SK-N-SH treated with all-trans-retinoic acid at 6 μM for 48 hours (cell line): ENCODE data around the gene CIC.

Experiments
- ATAC-seq: fragments of 200-7000 bp; cut with Tn5 transposase; 3 replicates; pipeline ENCODE4 v1.9.1; 2020; ENCODE audit warnings: mild to moderate bottlenecking, moderate library complexity
- CSRNP3 ChIP-seq: fragments of 250-450 bp; sonication (Bioruptor Pico); IDR thresholded peaks from 2 replicates; pipeline ENCODE4 v1.5.1; 2021; ENCODE audit warnings: mild to moderate bottlenecking, moderate library complexity
- ESRRG ChIP-seq: fragments of 250-450 bp; sonication (Bioruptor Pico); IDR thresholded peaks from 2 replicates; pipeline ENCODE4 v1.6.1; 2021; ENCODE audit warnings: mild to moderate bottlenecking
- GLIS3 ChIP-seq: fragments of 250-450 bp; sonication (Bioruptor Pico); IDR thresholded peaks from 2 replicates; pipeline ENCODE4 v1.5.0; 2020; ENCODE audit warnings: mild to moderate bottlenecking, moderate library complexity
- OSR1 ChIP-seq: fragments of 250-450 bp; sonication (Bioruptor Pico); IDR thresholded peaks from 2 replicates; pipeline ENCODE4 v1.8.0; 2022; ENCODE audit warnings: moderate library complexity, mild to moderate bottlenecking, inconsistent platforms
- POU6F1 ChIP-seq: fragments of 250-450 bp; sonication (Bioruptor Pico); IDR thresholded peaks from 2 replicates; pipeline ENCODE4 v1.8.0; 2021; ENCODE audit warnings: low read depth, mild to moderate bottlenecking, moderate library complexity, borderline replicate concordance
- SNAI2 ChIP-seq: fragments of 250-450 bp; sonication (Bioruptor Pico); IDR thresholded peaks from 2 replicates; pipeline ENCODE4 v1.5.0; 2020; ENCODE audit warnings: mild to moderate bottlenecking, moderate library complexity
- TCF4 ChIP-seq: fragments of 250-450 bp; sonication (Bioruptor Pico); IDR thresholded peaks from 2 replicates; pipeline ENCODE4 v1.8.0; 2021; ENCODE audit warnings: mild to moderate bottlenecking, moderate library complexity, borderline replicate concordance
- ZFP30 ChIP-seq: fragments of 450-650 bp; formaldehyde crosslinking; IDR thresholded peaks from 2 replicates; pipeline ENCODE4 v1.5.0; 2022; ENCODE audit warnings: mild to moderate bottlenecking, moderate library complexity
- ZNF8 ChIP-seq: fragments of 450-650 bp; formaldehyde crosslinking; IDR thresholded peaks from 2 replicates; pipeline ENCODE4 v1.5.0; 2020; ENCODE audit warnings: mild to moderate bottlenecking, moderate library complexity
- TF ChIP-seq, protein P1 (sequence below): fragments of 250-450 bp; sonication (Bioruptor Pico); IDR thresholded peaks from 2 replicates; pipeline ENCODE4 v1.8.0; 2020; ENCODE audit warnings: mild to moderate bottlenecking, moderate library complexity, borderline replicate concordance
- TF ChIP-seq, protein P2 (sequence below): fragments of 250-450 bp; sonication (Bioruptor Pico); IDR thresholded peaks from 2 replicates; pipeline ENCODE4 v1.5.0; 2020; ENCODE audit warnings: mild to moderate bottlenecking, moderate library complexity

The CIC gene

DNA sequence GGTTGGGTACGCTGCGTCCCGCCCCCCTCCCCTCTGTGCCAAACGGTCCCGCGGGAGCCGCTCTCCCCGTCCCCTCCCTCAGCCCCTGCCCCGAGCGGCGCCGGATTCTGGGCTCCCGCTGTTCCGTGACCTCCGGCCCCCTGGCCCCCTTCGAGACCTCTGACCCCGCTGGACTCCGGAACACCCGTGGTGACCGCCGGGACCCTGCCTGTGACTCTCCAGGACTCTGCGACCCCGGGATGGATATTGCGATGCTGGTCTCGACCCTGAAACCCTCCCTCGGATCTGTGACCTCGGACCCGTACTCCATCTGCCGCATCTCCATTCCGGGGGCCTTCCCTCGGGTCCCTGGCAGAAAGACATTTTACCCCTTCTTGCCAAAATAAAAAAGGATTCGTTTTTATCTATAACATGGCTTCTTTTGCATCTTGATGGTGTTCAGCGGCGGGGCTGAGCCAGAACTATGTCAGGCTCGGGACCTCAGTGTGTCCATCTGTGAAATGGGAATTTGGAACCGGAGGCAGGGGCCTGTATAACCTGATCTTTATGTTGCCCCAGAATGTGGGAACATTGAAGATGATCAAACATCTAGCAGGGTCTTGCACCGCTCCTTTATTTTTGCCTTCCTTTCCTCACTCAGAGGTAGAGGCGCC is 55.7 kb downstream of the CIC start:
- TF ChIP-seq, protein P1, sequence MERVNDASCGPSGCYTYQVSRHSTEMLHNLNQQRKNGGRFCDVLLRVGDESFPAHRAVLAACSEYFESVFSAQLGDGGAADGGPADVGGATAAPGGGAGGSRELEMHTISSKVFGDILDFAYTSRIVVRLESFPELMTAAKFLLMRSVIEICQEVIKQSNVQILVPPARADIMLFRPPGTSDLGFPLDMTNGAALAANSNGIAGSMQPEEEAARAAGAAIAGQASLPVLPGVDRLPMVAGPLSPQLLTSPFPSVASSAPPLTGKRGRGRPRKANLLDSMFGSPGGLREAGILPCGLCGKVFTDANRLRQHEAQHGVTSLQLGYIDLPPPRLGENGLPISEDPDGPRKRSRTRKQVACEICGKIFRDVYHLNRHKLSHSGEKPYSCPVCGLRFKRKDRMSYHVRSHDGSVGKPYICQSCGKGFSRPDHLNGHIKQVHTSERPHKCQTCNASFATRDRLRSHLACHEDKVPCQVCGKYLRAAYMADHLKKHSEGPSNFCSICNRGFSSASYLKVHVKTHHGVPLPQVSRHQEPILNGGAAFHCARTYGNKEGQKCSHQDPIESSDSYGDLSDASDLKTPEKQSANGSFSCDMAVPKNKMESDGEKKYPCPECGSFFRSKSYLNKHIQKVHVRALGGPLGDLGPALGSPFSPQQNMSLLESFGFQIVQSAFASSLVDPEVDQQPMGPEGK (CRISPR knock-in tag) = no peak
- TF ChIP-seq CSRNP3 (CRISPR knock-in tag) (peak; percentile 76; the same call in 1 of the 2 replicates), ZNF8 (CRISPR knock-in tag) (no peak), POU6F1 (CRISPR knock-in tag) (no peak), TCF4 (CRISPR knock-in tag) (no peak), GLIS3 (CRISPR knock-in tag) (no peak)
- TF ChIP-seq, all 23 proteins: peak for 1
- ATAC-seq = no peak

GRCh38 chr19:42325308-42325895 is 56.4 kb downstream of the CIC start, which contains the start of gene MEGF8:
Gene MEGF8, plus strand, starts transcription at chr19:42325635. Its CDS starts 609 bp downstream, at chr19:42326244.
- peak; percentile 99 for ATAC-seq

More at GRCh38 chr19:42325308-42325895, 56.4 kb downstream of the CIC start, which contains the start of gene MEGF8:
- no peak for TF ChIP-seq SNAI2 (CRISPR knock-in tag)
- TF ChIP-seq, protein P2, sequence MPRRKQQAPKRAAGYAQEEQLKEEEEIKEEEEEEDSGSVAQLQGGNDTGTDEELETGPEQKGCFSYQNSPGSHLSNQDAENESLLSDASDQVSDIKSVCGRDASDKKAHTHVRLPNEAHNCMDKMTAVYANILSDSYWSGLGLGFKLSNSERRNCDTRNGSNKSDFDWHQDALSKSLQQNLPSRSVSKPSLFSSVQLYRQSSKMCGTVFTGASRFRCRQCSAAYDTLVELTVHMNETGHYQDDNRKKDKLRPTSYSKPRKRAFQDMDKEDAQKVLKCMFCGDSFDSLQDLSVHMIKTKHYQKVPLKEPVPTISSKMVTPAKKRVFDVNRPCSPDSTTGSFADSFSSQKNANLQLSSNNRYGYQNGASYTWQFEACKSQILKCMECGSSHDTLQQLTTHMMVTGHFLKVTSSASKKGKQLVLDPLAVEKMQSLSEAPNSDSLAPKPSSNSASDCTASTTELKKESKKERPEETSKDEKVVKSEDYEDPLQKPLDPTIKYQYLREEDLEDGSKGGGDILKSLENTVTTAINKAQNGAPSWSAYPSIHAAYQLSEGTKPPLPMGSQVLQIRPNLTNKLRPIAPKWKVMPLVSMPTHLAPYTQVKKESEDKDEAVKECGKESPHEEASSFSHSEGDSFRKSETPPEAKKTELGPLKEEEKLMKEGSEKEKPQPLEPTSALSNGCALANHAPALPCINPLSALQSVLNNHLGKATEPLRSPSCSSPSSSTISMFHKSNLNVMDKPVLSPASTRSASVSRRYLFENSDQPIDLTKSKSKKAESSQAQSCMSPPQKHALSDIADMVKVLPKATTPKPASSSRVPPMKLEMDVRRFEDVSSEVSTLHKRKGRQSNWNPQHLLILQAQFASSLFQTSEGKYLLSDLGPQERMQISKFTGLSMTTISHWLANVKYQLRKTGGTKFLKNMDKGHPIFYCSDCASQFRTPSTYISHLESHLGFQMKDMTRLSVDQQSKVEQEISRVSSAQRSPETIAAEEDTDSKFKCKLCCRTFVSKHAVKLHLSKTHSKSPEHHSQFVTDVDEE (CRISPR knock-in tag) = 0 out of 2 replicates have a peak, but pooled peaks have one; percentile 30
- no peak for TF ChIP-seq ZFP30
- TF ChIP-seq OSR1 (CRISPR knock-in tag) = no peak
- TF ChIP-seq ESRRG = no peak
- 0 out of 2 replicates have a peak, but pooled peaks have one; percentile 69 for TF ChIP-seq GLIS3 (CRISPR knock-in tag)
- TF ChIP-seq CSRNP3 (CRISPR knock-in tag) = no peak
- TF ChIP-seq, protein P1 (CRISPR knock-in tag) = no peak
